ENCODE measurements around the gene KCNJ15. TPM values are rescaled to one million over a fixed set of nuclear protein-coding genes. Genes with fewer than 3 reads are reported as not detected.
A peak's percentile ranks its signal among the peaks of the same experiment; 100 is the strongest.
"Not testable (repeated sequence)": the region's sequence is repeated elsewhere in the genome, so short reads cannot be mapped to it uniquely, and the experiment has no call there.

KCNJ15 gene
- 0.46 TPM for total RNA-seq
- long read RNA-seq: 0 reads

DNA sequence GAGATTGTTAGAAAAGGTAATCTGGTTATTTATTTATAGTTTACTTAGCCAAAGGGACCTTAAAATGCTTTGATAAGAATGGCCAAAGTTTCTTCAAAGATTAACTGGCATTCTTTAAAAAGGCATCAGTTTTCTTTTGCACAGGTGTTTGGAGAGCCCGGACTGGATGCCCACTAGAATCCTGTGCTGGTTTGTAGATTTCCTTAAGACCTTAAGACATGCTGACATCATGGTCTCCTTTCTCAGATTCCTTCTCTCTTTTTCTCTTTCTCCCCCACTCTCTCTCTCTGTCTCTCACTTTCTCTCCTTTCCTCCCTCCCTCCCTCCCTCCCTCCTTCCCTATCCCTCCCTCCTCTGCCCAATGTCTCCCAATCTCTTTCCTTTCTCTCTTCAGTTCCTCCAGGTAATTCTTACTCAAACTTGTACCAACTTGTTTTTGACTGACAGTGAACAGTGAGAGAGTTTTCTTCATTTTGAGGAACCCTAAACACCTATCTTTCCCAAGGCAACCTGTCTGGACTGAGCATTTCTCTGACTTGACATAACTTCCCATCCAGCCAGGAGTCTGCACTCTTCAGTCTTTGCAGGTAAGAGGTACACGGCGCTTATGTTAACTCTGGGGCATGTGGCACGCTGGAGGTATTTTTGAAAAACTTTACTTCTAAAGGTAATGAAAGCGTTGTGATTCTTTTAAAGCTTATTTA, at the start of gene KCNJ15:
TSS of gene KCNJ15 (plus strand) at position 393 of the 704 bp plus-strand sequence. CDS start 42,271 bp downstream, outside the sequence.
- ATAC-seq (no peak), DNase-seq (ENCODE audit: missing footprints) (no peak)
- intact Hi-C loops (cut with DNase I): no loop called here

DNA sequence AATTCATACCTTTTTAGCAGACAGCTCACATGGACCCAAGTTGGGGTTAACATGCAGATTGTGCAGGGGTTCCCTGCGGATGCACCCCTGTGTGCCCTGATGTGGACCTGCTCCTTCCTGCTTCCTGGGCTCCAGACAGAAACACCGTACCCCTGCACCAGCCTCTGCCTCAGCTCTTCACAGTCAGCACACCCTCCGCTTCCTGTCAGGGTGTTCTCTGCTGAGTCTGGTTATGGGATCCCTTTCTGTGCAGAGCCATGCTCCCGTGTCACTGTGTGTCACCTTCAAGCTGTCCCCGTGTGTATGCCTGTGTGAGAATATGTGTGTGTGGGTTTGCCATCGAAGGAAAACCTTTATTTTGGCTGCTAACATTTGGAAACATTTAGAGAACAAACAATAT, 48.7 kb upstream of the KCNJ15 start:
- DNase-seq (ENCODE audit: missing footprints) (no peak), ATAC-seq (no peak)
- intact Hi-C loops (cut with DNase I): no loop called here

DNA sequence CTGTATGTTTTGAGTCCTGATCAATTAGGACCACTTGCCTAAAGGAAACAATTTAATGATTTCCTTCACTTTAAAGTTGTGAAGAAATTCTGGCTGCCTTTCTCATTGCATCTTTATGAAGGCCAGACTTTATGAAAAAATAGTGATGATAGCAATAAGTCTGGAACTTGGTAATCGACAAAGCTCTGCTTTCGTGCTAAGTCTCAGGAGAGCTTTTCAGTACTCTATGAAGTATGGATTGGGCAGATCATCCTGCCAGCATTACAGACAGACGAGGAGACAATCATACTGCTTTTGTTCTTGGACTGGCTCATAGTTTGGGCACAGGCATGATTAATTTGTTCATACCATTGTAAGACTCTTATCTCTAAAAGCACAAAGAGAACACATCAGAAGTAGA, 45.5 kb upstream of the KCNJ15 start:
- intact Hi-C loops (cut with DNase I): loop anchor here (10.0 kb wide), 1 partner anchor 57 kb away; no protein-coding TSS in a partner anchor
- ATAC-seq: no peak
- no peak for DNase-seq (ENCODE audit: missing footprints)

GRCh38 chr21:38212706-38213105, 44.1 kb upstream of the KCNJ15 start:
- ATAC-seq (no peak), DNase-seq (ENCODE audit: missing footprints) (no peak)
- intact Hi-C loops (cut with DNase I): loop anchor here (10.0 kb wide), 1 partner anchor 58 kb away; no protein-coding TSS in a partner anchor

DNA sequence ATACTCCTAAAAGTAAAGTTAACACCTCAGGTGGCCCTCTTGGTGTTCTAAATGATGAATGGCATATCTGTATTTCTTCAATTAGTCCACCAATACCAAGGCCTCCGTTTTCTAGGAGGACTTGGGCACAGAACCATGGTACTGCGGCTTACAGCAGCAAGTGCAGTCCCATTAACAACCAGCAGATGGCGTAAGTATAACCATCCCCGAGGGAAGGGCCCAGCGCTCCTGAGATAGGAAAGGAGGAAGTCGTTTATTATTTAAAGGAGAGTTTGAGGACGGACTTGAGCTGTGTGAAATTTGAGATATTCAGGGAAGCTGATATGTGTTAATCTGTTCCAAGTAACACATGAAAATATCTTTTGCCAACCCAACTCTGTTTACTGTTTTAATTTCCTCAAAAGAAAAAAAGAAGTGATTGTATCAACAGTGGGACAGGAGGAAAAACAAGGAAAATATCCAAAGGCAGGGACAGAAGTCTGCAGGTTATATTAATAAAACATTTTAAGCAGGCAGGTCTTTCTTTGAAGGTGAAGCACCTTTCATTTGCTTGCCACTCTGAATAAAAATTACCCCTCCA, 37.7 kb upstream of the KCNJ15 start:
- ATAC-seq (peak; percentile 76), DNase-seq (ENCODE audit: missing footprints) (peak; percentile 89)
- intact Hi-C loops (cut with DNase I): loop anchor here (1.0 to 10.0 kb wide), 3 partner anchors 47 to 133 kb away; no protein-coding TSS in a partner anchor

DNA sequence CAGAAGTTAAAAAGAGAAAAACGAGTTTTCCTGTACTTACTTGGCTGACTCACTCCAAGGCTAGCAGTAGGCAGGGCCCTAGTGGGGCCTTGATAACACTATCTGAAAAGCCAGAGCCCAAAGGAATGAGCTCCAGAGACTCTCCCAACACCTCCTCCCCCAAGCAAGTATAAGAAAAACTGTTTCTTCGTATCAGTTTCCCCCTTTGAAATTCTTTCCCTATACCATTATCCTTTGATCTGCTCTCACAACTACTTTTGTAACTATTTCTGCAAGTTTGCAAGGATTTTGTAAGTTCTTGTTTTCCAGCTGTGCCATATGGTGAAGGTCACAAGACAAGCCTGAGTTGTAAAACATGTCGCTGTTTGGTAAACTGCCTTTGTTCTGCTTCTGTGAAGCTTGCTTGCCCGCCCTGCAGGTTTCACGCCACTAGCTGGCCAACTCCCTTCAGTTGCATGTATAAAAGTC, 36.5 kb upstream of the KCNJ15 start:
- intact Hi-C loops (cut with DNase I): no loop called here
- ATAC-seq: no peak

DNA sequence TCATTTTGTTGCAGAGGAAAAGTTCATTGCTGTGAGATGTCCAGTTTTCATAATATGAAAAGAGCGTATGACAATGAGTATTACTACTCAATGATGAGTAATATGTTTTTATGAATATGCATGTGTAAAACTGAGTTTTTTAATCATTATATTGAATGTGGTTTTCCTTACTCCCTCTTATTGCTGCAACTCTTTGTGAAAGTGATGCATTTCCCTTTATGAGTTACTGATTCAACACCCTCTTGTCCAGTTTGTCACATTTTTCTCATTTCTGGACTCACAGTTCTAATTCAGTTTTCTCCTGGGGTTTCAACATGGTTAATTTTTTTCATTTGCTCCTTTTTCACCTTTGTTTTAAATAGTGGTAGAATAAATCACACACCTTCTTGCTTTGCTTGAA, 35.2 kb upstream of the KCNJ15 start:
- intact Hi-C loops (cut with DNase I): no loop called here
- no peak for DNase-seq (ENCODE audit: missing footprints)
- no peak for ATAC-seq

More for the DNA sequence above, 36.5 kb upstream of the KCNJ15 start:
- no peak for DNase-seq (ENCODE audit: missing footprints)

- ATAC-seq (no peak), DNase-seq (ENCODE audit: missing footprints) (no peak)
- intact Hi-C loops (cut with DNase I): no loop called here
Observed at GRCh38 chr21:38223893-38224540, 32.8 kb upstream of the KCNJ15 start.

GRCh38 chr21:38227401-38227800, 29.4 kb upstream of the KCNJ15 start:
- ATAC-seq (no peak), DNase-seq (ENCODE audit: missing footprints) (no peak)
- intact Hi-C loops (cut with DNase I): no loop called here

GRCh38 chr21:38228115-38228514, 28.7 kb upstream of the KCNJ15 start:
- intact Hi-C loops (cut with DNase I): no loop called here
- ATAC-seq (no peak), DNase-seq (ENCODE audit: missing footprints) (no peak)

GRCh38 chr21:38228537-38228936, 28.3 kb upstream of the KCNJ15 start:
- DNase-seq (ENCODE audit: missing footprints) (no peak), ATAC-seq (no peak)
- intact Hi-C loops (cut with DNase I): no loop called here

DNA sequence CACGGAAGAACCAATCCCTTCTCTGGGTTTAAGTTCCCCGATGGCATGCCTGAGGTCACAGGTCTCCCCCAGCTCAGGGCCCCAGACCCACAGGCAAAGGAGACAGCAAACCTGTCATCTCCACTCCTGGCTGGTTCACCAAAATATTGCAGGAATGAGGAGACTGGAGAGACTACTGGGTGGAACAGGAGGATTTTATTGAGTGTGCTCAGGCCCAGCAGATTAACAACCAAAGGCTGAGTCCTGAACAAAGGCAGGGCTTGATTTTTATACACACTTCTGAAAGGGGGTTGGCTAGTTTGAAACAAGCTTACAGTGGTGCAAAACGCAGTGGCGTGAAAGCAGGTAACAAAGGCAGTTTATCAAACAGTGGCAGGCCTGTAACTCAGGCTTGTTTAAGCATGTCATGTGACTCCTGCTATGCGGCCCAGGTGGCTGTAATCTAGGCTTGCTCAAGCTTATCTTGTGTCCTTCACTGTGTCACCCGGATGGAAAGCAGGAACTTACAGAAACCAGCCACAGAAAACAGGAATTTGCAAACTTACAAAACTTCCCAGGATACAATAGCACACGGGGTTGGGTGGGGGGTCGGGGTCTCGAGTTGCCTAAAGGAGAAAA, 27.4 kb upstream of the KCNJ15 start:
- ATAC-seq (no peak), DNase-seq (ENCODE audit: missing footprints) (peak; percentile 78)
- intact Hi-C loops (cut with DNase I): no loop called here

DNA sequence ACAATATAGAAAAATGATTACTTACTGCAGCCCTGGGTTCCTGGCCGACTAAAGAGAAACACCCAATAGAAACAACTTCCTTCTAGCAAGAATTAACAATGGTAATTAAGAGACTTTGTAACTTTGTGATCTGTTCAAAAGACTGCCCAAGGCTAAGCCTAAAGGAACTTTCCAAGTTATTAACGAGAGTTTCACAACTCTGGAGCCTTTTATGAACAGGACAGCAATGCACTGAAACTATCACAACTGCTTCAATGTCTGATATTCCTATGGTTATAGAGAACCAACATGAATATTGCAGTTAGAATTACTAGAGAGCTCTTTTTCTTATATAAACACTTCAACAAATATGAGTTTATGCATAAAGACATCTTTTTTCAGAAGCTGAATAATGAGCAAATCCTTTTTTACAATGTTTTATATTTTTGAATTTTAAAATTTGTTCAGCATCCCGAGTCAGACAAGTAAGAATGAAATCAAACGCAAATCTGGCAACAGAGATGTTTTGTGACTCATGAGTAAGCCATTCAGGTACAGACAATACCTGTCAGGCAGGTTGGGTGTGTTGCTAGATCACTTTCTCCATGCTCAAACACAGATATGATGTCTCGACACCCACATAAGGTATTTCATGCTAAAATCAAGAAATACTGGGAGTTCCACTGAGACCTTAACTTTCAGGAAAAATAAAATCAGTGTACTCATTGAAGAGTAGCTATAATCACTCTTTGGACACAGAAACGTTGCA, 22.2 kb upstream of the KCNJ15 start:
- intact Hi-C loops (cut with DNase I): no loop called here
- DNase-seq (ENCODE audit: missing footprints) (no peak), ATAC-seq (no peak)

- ATAC-seq; intact Hi-C loops (cut with DNase I); DNase-seq (ENCODE audit: missing footprints): not testable (repeated sequence)
Observed at GRCh38 chr21:38235251-38235650, 21.5 kb upstream of the KCNJ15 start.

DNA sequence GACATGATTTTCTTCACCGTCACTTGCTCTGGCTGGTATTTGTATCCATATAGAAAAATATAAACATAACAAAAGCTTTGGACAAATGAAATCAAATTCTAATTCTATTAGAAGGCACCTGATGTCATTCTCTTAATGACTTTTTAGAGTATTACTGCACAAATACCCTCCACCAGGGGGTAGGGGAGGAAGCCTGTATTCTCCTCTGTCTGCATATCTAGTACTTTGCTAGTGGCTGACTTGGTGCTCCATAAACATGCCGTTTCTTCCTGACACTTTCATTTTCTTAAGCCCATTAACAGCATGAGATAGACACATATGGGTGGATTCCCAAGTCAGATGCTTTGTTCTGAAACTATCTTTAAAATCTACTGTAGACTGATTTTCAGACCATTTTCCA, 20.6 kb upstream of the KCNJ15 start:
- intact Hi-C loops (cut with DNase I): no loop called here
- DNase-seq (ENCODE audit: missing footprints): no peak
- no peak for ATAC-seq

DNA sequence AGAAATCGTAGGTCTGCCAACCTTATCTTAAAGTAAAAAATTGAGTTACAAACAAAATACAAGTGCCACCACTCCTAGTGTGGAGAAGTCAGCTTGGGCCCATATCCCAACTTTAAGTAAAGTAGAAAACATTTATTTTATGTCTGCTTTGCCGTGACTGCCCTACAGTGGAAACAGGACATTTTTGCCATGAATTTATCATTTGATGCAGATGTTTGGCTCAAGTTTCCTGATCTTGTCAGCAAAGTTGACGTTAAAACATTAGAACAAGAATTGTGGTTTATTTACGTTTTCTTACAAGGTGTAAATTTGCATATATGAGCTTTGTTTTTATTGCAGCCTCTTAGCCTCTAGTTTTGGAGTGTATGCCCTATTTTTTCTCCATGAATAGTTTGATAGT, 17.1 kb upstream of the KCNJ15 start:
- ATAC-seq: no peak
- intact Hi-C loops (cut with DNase I): loop anchor here (5.0 kb wide), 1 partner anchor 157 kb away; no protein-coding TSS in a partner anchor
- DNase-seq (ENCODE audit: missing footprints): no peak

DNA sequence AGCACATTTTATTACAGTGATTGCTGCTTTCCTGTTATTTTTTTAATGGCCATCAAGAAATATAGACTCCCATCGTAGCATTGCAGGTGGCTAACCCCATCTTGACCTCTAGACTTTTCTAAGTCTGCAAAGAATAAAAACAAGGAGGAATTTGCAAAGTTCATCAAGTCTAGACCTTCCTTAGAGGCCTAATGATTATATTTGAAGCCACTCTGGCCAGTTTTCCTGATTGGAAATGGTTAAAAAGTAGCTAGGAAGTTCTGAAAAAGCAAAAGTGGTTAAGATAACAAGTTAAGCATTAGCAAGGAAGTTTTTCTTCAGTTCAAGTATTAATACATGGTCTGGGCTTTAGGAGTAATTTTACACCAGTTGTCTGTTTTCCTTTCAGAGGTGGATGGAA, 16.7 kb upstream of the KCNJ15 start:
- intact Hi-C loops (cut with DNase I): loop anchor here (5.0 kb wide), 1 partner anchor 158 kb away; no protein-coding TSS in a partner anchor
- DNase-seq (ENCODE audit: missing footprints) (no peak), ATAC-seq (no peak)

DNA sequence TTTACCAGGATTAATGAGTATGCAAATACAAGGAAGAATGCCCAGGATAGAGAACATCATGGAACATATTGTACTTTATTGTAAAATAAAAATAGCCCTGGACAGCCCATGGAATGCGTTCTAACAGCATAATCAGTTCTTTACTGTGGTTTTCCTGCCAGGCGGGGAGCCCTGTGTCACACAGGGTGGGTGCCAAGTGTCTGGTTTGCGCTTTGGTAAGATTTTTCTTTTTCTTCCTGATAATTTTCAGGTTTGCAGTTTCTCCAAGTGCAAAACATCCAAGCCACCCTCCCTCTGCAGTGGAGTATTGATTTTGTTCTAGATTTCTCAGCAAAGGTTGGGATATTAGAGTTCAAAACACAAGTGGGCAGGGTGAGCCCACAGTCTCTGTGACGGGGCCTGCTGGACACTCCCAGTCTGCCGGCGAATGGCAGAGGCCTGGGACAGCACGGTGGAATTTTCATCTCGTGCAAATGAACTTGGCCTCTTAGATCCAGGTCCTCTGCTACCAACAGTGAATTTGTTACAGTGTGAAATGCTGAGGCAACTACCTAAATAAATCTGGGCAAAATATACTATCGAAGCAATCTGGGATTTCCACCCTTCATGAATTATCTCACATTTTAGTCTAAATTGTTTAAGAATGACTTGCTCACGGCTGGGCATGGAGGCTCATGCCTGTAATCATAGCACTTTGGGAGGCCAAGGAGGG, 15.6 kb upstream of the KCNJ15 start:
- peak; percentile 87 for ATAC-seq
- intact Hi-C loops (cut with DNase I): loop anchor here (5.0 kb wide), 1 partner anchor 159 kb away; no protein-coding TSS in a partner anchor
- DNase-seq (ENCODE audit: missing footprints): no peak

Data from Right ventricle myocardium inferior (tissue), 1 donor.